AG04449 (cell line): Measurements from ENCODE around the gene TNKS2.

Experiments used
- CTCF ChIA-PET: fragments of 350-600 bp; formaldehyde crosslinking; extraction: SDS; loops from one replicate; lab custom pipeline; 2021; ENCODE audit warnings: antibody characterized with exemption; lab: Yijun Ruan, JAX
- POLR2A ChIA-PET: fragments of 400-600, 350-600 bp; formaldehyde crosslinking; extraction: SDS; loops from one replicate; lab custom pipeline; 2020; ENCODE audit warnings: antibody characterized with exemption, inconsistent platforms; lab: Yijun Ruan, JAX
- DNase-seq: peaks from one replicate; pipeline ENCODE4 v3.0.0-alpha.2; 2010; ENCODE audit warnings: low read depth, low spot score
- H3K4me3 ChIP-seq: 2 replicates; pipeline ENCODE4 v1.5.1; 2011; ENCODE audit warnings: low read depth, mild to moderate bottlenecking, control low read depth, low read length
- TF ChIP-seq, protein P1 (sequence below): IDR thresholded peaks from one replicate; pipeline ENCODE4 v1.5.1; 2011; ENCODE audit warnings: mild to moderate bottlenecking, moderate library complexity, low read length, control low read depth, inconsistent platforms; ENCODE audit not compliant: insufficient read depth; ENCODE audit errors: missing control alignments

The TNKS2 gene

DNA sequence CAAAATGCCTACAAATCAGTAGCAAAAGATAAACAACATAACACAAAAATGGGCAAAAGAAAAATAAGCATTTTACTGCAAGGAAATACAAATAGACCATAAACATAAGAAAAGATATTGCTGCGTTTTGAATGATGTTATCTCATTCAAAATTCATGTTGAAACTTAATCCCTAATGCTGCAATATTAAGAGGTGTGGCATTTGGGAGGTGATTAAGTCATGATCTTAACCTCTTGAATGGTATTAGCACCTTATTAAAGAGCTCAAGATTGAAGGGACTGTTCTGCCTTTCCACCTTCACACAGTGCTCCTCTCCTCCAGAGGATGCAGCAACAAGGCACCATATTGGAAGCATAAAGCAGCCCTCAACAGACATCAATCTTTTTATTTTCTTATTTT is 12.4 kb upstream of the TNKS2 start:
- ChIA-PET POLR2A (no interaction called here), CTCF (interaction anchor here (1.4 kb wide), 1 partner anchor 27 kb away, joined by 3 read pairs; no protein-coding TSS in a partner anchor)
- TF ChIP-seq, protein P1, sequence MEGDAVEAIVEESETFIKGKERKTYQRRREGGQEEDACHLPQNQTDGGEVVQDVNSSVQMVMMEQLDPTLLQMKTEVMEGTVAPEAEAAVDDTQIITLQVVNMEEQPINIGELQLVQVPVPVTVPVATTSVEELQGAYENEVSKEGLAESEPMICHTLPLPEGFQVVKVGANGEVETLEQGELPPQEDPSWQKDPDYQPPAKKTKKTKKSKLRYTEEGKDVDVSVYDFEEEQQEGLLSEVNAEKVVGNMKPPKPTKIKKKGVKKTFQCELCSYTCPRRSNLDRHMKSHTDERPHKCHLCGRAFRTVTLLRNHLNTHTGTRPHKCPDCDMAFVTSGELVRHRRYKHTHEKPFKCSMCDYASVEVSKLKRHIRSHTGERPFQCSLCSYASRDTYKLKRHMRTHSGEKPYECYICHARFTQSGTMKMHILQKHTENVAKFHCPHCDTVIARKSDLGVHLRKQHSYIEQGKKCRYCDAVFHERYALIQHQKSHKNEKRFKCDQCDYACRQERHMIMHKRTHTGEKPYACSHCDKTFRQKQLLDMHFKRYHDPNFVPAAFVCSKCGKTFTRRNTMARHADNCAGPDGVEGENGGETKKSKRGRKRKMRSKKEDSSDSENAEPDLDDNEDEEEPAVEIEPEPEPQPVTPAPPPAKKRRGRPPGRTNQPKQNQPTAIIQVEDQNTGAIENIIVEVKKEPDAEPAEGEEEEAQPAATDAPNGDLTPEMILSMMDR = no peak

DNA sequence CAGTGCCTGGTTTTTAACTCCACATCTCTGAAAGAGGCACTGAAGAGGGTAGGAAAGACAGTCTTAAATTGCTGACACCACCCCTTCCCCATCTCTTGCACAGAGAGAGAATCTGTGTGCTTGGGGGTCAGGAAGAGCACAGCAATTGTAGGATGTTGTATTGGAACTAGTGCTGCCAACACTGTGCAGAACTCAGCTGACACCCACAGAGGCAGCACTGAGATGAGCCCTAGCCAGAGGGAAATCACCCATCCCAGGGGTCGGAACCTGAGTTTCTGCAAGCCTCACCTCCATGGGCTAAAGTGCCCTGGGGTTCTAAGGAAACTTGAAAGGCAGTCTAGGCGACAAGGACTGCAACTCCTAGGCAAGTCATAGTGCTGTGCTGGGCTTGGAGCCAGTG is 11.0 kb upstream of the TNKS2 start:
- CTCF ChIA-PET = interaction anchor here (0.9 kb wide), 1 partner anchor 11 kb away, joined by 3 read pairs; the partner anchor contains the start of gene TNKS2

More for the DNA sequence above, 12.4 kb upstream of the TNKS2 start:
- DNase-seq = no peak
- H3K4me3 ChIP-seq = no peak overlapping the region

DNA sequence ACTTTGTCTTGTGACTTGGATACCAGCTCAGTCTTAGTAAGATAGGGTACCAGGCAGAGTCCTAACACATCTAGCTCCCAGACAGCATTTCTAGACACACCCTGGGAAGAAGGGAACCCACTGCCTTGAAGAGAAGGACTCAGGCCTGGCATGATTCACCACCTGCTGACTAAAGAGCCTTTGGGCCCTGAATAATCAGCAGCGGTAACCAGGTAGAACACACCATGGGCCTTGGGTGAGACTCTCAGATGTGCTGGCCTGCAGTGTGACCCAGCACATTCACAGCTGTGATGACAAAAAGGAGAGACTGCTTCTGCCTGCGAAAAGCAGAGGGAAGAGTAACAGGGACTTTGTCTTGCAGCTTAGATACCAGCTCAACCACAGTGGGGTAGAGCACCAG is 10.4 kb upstream of the TNKS2 start:
- ChIA-PET POLR2A (no interaction called here), CTCF (interaction anchor here (0.9 kb wide), 1 partner anchor 10 kb away, joined by 3 read pairs; the partner anchor contains the start of gene TNKS2)
- TF ChIP-seq, protein P1 = no peak
- no peak overlapping the region for H3K4me3 ChIP-seq
- DNase-seq = no peak

More for the DNA sequence above, 11.0 kb upstream of the TNKS2 start:
- POLR2A ChIA-PET = no interaction called here
- TF ChIP-seq, protein P1 = no peak
- H3K4me3 ChIP-seq = no peak overlapping the region
- DNase-seq = no peak

DNA sequence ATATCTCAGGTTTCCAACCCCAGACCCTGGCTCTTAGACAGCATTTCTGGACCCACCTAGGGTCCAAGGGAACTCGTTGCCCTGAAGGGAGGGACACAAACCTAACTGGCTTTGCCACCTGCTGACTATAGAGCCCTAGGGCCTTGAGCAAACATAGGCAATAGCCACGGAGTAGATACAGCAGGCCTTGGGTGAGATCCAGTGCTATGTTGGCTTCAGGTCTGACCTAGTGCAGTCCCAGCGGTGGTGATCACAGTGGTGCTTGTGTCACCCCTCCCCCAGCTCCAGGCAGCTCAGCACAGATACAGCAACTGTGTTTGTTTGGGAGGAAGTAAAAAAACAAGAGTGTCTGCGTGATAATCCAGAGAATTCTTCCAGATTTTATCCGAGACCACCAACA is 9.7 kb upstream of the TNKS2 start:
- POLR2A ChIA-PET = no interaction called here
- no peak overlapping the region for H3K4me3 ChIP-seq
- TF ChIP-seq, protein P1 = no peak
- no peak for DNase-seq
- CTCF ChIA-PET = no interaction called here

DNA sequence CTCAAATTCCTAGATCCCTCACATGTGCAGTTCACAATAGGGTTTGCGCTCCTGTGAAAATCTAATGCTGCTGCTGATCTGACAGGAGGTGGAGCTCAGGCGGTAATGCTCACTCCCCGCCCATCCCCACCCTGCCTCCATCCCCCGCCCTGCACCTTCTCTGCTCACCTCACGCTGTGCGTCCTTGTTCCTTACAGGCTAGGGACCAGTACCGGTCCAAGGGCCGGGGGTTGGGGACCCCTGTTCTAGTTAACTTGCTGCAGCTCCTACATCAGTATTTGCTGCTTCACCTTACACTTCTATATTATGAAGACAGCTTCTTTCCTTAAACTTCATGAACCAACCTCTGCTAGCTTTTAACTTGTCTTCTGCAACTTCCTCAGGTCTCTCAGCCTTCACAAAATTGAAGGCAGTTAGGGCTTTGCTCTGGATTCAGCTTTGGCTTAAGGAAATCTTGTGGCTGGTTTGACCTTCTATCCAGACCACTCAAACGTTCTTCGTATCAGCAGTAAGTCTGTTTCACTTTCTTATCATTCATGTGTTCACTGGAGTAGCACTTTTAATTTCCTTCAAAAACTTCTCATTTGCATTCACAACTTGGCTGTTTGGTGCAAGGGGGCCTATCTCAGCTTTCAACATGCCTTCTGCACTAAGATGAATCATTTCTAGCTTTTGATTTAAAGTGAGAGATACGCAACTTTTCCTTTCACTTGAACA is 1.7 kb upstream of the TNKS2 start:
- DNase-seq = no peak
- CTCF ChIA-PET = interaction anchor here (0.6 to 1.6 kb wide), 2 partner anchors 116 to 638 kb away, joined by 3 to 6 read pairs; no protein-coding TSS in a partner anchor
- TF ChIP-seq, protein P1 = no peak
- H3K4me3 ChIP-seq = 0 out of 2 replicates have a peak overlapping the region, but pooled peaks have one; percentile 4
- POLR2A ChIA-PET = interaction anchor here (1.4 kb wide), 1 partner anchor 164 kb away, joined by 4 read pairs; the partner anchor contains the start of gene PPP1R3C

DNA sequence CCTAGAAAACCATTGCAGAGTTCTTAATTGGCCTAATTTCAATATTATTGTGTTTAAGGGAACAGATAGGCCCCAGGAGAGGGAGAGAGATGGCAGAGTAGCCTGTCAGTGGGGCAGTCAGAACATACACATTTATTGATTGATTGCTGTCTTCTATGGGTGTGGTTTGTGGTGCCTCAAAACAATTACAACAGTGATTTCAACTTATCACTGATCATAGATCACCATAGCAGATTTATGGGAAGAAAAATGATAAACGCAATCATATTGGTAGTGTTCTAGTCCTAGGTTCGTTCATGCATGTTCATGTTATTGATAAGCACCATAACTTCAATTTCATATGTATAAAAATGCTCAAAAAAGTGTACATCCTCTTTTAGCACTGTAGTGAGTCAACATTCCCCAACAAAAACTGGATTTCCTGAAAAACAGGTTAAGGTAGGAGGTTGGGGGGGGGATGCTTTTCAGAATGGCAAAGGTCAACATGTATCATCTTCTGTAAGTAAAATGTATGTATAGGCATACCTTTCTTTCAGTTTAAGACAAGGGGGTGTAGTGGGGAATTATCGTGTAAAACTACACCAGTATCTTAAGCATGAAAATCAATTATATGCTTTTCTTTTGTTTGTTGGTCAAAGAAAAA is 1.1 kb upstream of the TNKS2 start:
- H3K4me3 ChIP-seq = peak overlapping the region; percentile 95
- no peak for DNase-seq
- TF ChIP-seq, protein P1 = no peak
- CTCF ChIA-PET = interaction anchor here (0.6 to 1.6 kb wide), 2 partner anchors 115 to 638 kb away, joined by 3 to 6 read pairs; no protein-coding TSS in a partner anchor
- POLR2A ChIA-PET = interaction anchor here (1.9 kb wide), 1 partner anchor 164 kb away, joined by 8 read pairs; the partner anchor contains the start of gene PPP1R3C
